K562 (cell line): ENCODE data around the gene FITM1. TPM values are rescaled to one million over a fixed set of nuclear protein-coding genes. Genes with fewer than 3 reads are reported as not detected.

Source experiments
- ATAC-seq: fragments of 200-7000 bp; cut with Tn5 transposase; 3 replicates; pipeline ENCODE4 v1.9.1; 2020; ENCODE audit warnings: moderate library complexity
- BruUV-seq: library from RNA; stranded (reverse); fragments of 400-500 nt; replicated peaks from 2 replicates; lab custom pipeline; 2021; lab: Mats Ljungman, UMichigan
- CTCF ChIA-PET: fragments of 300-600 bp; formaldehyde crosslinking; extraction: SDS; loops from one replicate; lab custom pipeline; 2021; ENCODE audit warnings: low intra/inter-chr PET ratio; lab: Yijun Ruan, JAX
- POLR2A ChIA-PET: fragments of 300-600, 350-650 bp; sonication (Branson Sonifier 250); formaldehyde crosslinking; extraction: SDS; loops from one replicate; lab custom pipeline; 2021; ENCODE audit warnings: antibody characterized with exemption, inconsistent platforms; lab: Yijun Ruan, JAX
- DNase-seq, 4 experiments: peaks; one replicate each; pipeline versions ENCODE4 v3.0.0 to v3.0.0-alpha.2; 2011 to 2018; ENCODE audit warnings: low spot score in 3 of 4, mixed read lengths in 3 of 4; ENCODE audit errors: extremely low read depth in 1 of 4
- FAIRE-seq: peaks from 2 replicates; lab custom pipeline; 2011; peaks lifted over from hg19 to GRCh38; lab: Jason Lieb, UNC
- H2AFZ ChIP-seq: 2 replicates; pipeline ENCODE4 v1.6.0; 2011; ENCODE audit warnings: low read depth, low read length, control low read depth, inconsistent platforms
- H3K27ac ChIP-seq: fragments of 200-600 bp; 3 replicates; pipeline ENCODE4 v1.8.0; 2011; ENCODE audit warnings: low read depth, mild to moderate bottlenecking, control low read depth, inconsistent platforms, low read length, moderate library complexity, mixed read lengths; ENCODE audit errors: extremely low read depth
- H3K27me3 ChIP-seq, 2 experiments: fragments of 300-600 bp in 1 of 2; 2 replicates in 1 of 2; 3 replicates in 1 of 2; pipeline versions ENCODE4 v1.6.0 to v1.8.0; 2011; ENCODE audit warnings: inconsistent platforms in 2 of 2, low read length in 2 of 2, mild to moderate bottlenecking in 1 of 2, mixed read lengths in 1 of 2, moderate library complexity in 1 of 2; ENCODE audit not compliant: control insufficient read depth in 2 of 2, insufficient read depth in 2 of 2
- H3K36me3 ChIP-seq: fragments of 300-600 bp; 3 replicates; pipeline ENCODE4 v1.8.0; 2011; ENCODE audit warnings: mild to moderate bottlenecking, low read length, inconsistent platforms; ENCODE audit not compliant: control insufficient read depth, insufficient read depth
- H3K4me1 ChIP-seq, 2 experiments: fragments of 200-600 bp in 1 of 2; replicated peaks in 1 of 2; 2 replicates in 1 of 2; 3 replicates in 1 of 2; pipeline versions ENCODE4 v1.5.1 to v1.8.0; 2011; ENCODE audit warnings: inconsistent platforms in 2 of 2, low read length in 2 of 2, mild to moderate bottlenecking in 1 of 2, mixed read lengths in 1 of 2, moderate library complexity in 1 of 2; ENCODE audit not compliant: control insufficient read depth in 2 of 2, insufficient read depth in 2 of 2
- H3K4me2 ChIP-seq: 2 replicates; pipeline ENCODE4 v1.6.1; 2011; ENCODE audit warnings: low read length, control low read depth, inconsistent platforms, mixed read lengths; ENCODE audit not compliant: insufficient read depth
- H3K4me3 ChIP-seq: fragments of 200-600 bp; sonication (generic), shearing (Covaris generic); 2 replicates; pipeline ENCODE4 v1.5.1; 2016; ENCODE audit warnings: control low read depth, inconsistent platforms
- H3K79me2 ChIP-seq: fragments of 200-600 bp; 3 replicates; pipeline ENCODE4 v1.8.0; 2011; ENCODE audit warnings: low read length, inconsistent platforms; ENCODE audit not compliant: control insufficient read depth, insufficient read depth
- H3K9ac ChIP-seq, 2 experiments: 2 replicates each; pipeline versions ENCODE4 v1.6.0 to v1.6.1; 2011; ENCODE audit warnings: low read depth in 2 of 2, low read length in 2 of 2, control low read depth in 1 of 2, inconsistent platforms in 1 of 2, mild to moderate bottlenecking in 1 of 2, mixed read lengths in 1 of 2; ENCODE audit not compliant: insufficient read depth in 1 of 2
- H3K9me1 ChIP-seq: one replicate; pipeline ENCODE4 v1.6.0; 2011; ENCODE audit warnings: inconsistent platforms, mild to moderate bottlenecking, low read length, moderate library complexity; ENCODE audit not compliant: control insufficient read depth, insufficient read depth
- H3K9me3 ChIP-seq: replicated peaks from 2 replicates; pipeline ENCODE4 v1.5.1; 2011; ENCODE audit warnings: low read depth, low read length, inconsistent platforms; ENCODE audit not compliant: control insufficient read depth, insufficient read depth
- H4K20me1 ChIP-seq: replicated peaks from 2 replicates; pipeline ENCODE4 v1.6.1; 2011; ENCODE audit warnings: low read length, inconsistent platforms, mixed read lengths; ENCODE audit not compliant: control insufficient read depth, insufficient read depth
- ADNP ChIP-seq: fragments of 200-800 bp; sonication (Bioruptor generic); IDR thresholded peaks from 2 replicates; pipeline ENCODE4 v1.6.1; 2016; ENCODE audit warnings: missing genetic modification characterization, missing compliant biosample characterization
- BCOR ChIP-seq: fragments of 450-650 bp; IDR thresholded peaks from 2 replicates; pipeline ENCODE4 v1.6.1; 2016
- CHD4 ChIP-seq: fragments of 200-600 bp; sonication (generic); IDR thresholded peaks from 3 replicates; pipeline ENCODE4 v1.6.1; 2012; ENCODE audit warnings: low read depth, mild to moderate bottlenecking, mixed read lengths, low read length, inconsistent platforms; ENCODE audit not compliant: insufficient read depth, insufficient replicate concordance, poor library complexity, severe bottlenecking
- HDAC2 ChIP-seq: fragments of 450-650 bp; IDR thresholded peaks from 2 replicates; pipeline ENCODE4 v1.6.1; 2016; ENCODE audit warnings: mild to moderate bottlenecking
- KDM1A ChIP-seq, 2 experiments: fragments of 450-650 bp; IDR thresholded peaks; 2 replicates each; pipeline ENCODE4 v1.6.1; 2016; ENCODE audit warnings: mild to moderate bottlenecking in 2 of 2
- RCOR1 ChIP-seq, 2 experiments: IDR thresholded peaks; 2 replicates each; pipeline ENCODE4 v1.6.1; 2012; ENCODE audit warnings: low read depth in 2 of 2, low read length in 2 of 2, borderline replicate concordance in 1 of 2, improper control_type of control experiment in 1 of 2
- SMARCA5 ChIP-seq: fragments of 450-650 bp; IDR thresholded peaks from 2 replicates; pipeline ENCODE4 v1.6.1; 2016
- TAF1 ChIP-seq: IDR thresholded peaks from 2 replicates; pipeline ENCODE4 v1.6.1; 2011; ENCODE audit warnings: mild to moderate bottlenecking, low read length, moderate library complexity; ENCODE audit not compliant: insufficient read depth, control insufficient read depth, severe bottlenecking; ENCODE audit errors: extremely low read depth
- TGIF2 ChIP-seq: sonication (generic); formaldehyde crosslinking; IDR thresholded peaks from 2 replicates; pipeline ENCODE4 v1.8.1; 2022; ENCODE audit warnings: mild to moderate bottlenecking, missing genetic modification reagents, moderate library complexity
- XRCC3 ChIP-seq: fragments of 450-650 bp; IDR thresholded peaks from 2 replicates; pipeline ENCODE4 v1.6.1; 2017; ENCODE audit warnings: mild to moderate bottlenecking, moderate library complexity
- ZSCAN32 ChIP-seq: fragments of 450-650 bp; formaldehyde crosslinking; IDR thresholded peaks from 2 replicates; pipeline ENCODE4 v1.4.0; 2020; ENCODE audit warnings: mild to moderate bottlenecking, moderate library complexity
- WGBS: fragments of 100-300 bp; shearing (Covaris generic); methylation state at CpG from one replicate; pipeline ENCODE4 v1.1.6; 2016; ENCODE audit warnings: low coverage, mixed read lengths; ENCODE audit not compliant: insufficient coverage; ENCODE audit errors: missing lambda C conversion rate; 5-methylcytosine and 5-hydroxymethylcytosine counted together
- in situ Hi-C: fragments of 300-500 bp; cut with MboI; formaldehyde crosslinking; loops from 4 replicates; pipeline ENCODE4 v1.15.0; 2018; ENCODE audit warnings: inconsistent platforms, mixed read lengths
- intact Hi-C: fragments of 100-400 bp; cut with micrococcal nuclease; formaldehyde crosslinking; loops from 2 replicates; pipeline ENCODE4 v1.14.2; 2022
- polyA plus RNA-seq, 8 experiments: library from polyadenylated mRNA; depleted of rRNA in 4 of 8; stranded (reverse) in 5 of 8; unstranded in 3 of 8; fragments of >200 nt; fragmentation: Nextera tagmentation in 2 of 8; fragmentation: Illumina TruSeq in 1 of 8; extraction: Ambion mirVana in 2 of 8; extraction: Trizol in 1 of 8; gene quantifications; 2 replicates each; pipeline versions ENCODE4 v1.2.1 to v1.2.3, GENCODE V29; 2011 to 2014; ENCODE audit warnings: inconsistent platforms in 1 of 8, missing spikeins in 1 of 8
- total RNA-seq, 7 experiments: library from RNA; depleted of rRNA in 6 of 7; stranded (reverse); fragments of >200 nt in 6 of 7; fragmentation: Illumina TruSeq in 2 of 7; extraction: Trizol in 2 of 7; gene quantifications; 2 replicates each; pipeline versions ENCODE4 v1.2.1 to v1.2.3, GENCODE V29; 2011 to 2021; ENCODE audit warnings: low replicate concordance in 1 of 7
- TF ChIP-seq, protein P1 (sequence below): sonication (generic); formaldehyde crosslinking; IDR thresholded peaks from 2 replicates; pipeline ENCODE4 v1.8.0; 2022; ENCODE audit warnings: mild to moderate bottlenecking, missing genetic modification reagents
- TF ChIP-seq, protein P2 (sequence below): fragments of 250-450 bp; sonication (Bioruptor Pico); IDR thresholded peaks from 2 replicates; pipeline ENCODE4 v1.5.0; 2020; ENCODE audit warnings: mild to moderate bottlenecking
- TF ChIP-seq, protein P3 (sequence below): fragments of 150-350 bp; IDR thresholded peaks from 2 replicates; pipeline ENCODE4 v1.6.1; 2014; ENCODE audit warnings: low read depth, mild to moderate bottlenecking, low read length, borderline replicate concordance

FITM1 gene
- total and polyA plus RNA-seq, 9 of the 15 experiments (the other 6 are each of a cell fraction or from before 2014, with no cell fraction given) = 0.09 to 0.20 TPM; not detected in 7

DNA sequence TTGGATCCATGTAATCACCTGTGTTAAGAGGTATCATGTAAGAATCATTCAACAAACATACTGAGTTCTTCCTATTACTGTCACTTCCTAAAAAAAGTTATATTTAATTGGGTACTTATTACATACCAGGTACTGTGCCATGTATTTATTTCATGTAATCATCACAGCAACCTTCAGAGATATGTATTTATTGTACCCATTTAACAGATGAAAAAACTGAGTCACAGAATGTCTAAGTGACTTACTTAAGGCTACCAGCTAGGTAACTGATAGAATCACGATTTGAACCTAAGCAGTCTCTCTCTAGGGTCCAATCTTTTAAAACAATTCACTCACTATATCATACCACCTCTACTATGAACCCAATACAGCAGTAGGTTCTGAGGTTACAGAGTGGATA lies 14.0 kb downstream of the FITM1 start:
- in situ Hi-C loops (no loop called here), intact Hi-C loops (loop anchor here (10.0 kb wide), 1 partner anchor 50 kb away; the partner anchor contains the start of gene PCK2)
- no TSS peak for BruUV-seq
- ATAC-seq = no peak
- Histone ChIP-seq H3K4me3 (no peak overlapping the region), H3K9me1 (peaks cover 5% of the 10 kb centered on the region), H3K27ac (no peak overlapping the region), H3K4me1 (peaks cover 33 to 51% of the 10 kb centered on the region in 2 experiments; a peak in 4 of 5 replicates), H3K36me3 (peaks cover 36% of the 10 kb centered on the region; the same call in 2 of the 3 replicates), H3K9ac (no peak overlapping the region), H3K4me2 (no peak overlapping the region), H3K79me2 (peaks cover 54% of the 10 kb centered on the region), H4K20me1 (no peaks in the 10 kb centered on the region), H3K9me3 (no peaks in the 10 kb centered on the region), H3K27me3 (no peaks in the 10 kb centered on the region), H2AFZ (no peak overlapping the region)
- ChIA-PET POLR2A (no interaction called here), CTCF (no interaction called here)
- 47% methylated on average over 1 of the region's 1 CpG for WGBS
- no peak for FAIRE-seq
- DNase-seq = no peak
- TF ChIP-seq, protein P1, sequence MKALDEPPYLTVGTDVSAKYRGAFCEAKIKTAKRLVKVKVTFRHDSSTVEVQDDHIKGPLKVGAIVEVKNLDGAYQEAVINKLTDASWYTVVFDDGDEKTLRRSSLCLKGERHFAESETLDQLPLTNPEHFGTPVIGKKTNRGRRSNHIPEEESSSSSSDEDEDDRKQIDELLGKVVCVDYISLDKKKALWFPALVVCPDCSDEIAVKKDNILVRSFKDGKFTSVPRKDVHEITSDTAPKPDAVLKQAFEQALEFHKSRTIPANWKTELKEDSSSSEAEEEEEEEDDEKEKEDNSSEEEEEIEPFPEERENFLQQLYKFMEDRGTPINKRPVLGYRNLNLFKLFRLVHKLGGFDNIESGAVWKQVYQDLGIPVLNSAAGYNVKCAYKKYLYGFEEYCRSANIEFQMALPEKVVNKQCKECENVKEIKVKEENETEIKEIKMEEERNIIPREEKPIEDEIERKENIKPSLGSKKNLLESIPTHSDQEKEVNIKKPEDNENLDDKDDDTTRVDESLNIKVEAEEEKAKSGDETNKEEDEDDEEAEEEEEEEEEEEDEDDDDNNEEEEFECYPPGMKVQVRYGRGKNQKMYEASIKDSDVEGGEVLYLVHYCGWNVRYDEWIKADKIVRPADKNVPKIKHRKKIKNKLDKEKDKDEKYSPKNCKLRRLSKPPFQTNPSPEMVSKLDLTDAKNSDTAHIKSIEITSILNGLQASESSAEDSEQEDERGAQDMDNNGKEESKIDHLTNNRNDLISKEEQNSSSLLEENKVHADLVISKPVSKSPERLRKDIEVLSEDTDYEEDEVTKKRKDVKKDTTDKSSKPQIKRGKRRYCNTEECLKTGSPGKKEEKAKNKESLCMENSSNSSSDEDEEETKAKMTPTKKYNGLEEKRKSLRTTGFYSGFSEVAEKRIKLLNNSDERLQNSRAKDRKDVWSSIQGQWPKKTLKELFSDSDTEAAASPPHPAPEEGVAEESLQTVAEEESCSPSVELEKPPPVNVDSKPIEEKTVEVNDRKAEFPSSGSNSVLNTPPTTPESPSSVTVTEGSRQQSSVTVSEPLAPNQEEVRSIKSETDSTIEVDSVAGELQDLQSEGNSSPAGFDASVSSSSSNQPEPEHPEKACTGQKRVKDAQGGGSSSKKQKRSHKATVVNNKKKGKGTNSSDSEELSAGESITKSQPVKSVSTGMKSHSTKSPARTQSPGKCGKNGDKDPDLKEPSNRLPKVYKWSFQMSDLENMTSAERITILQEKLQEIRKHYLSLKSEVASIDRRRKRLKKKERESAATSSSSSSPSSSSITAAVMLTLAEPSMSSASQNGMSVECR (CRISPR knock-in tag) = no peak
- TF ChIP-seq KDM1A (IDR thresholded peaks at IDR 0.05) (peak; percentile 72 to 77), BCOR (peak; percentile 90), TAF1 (no peak), TGIF2 (CRISPR knock-in tag) (no peak), CHD4 (peak; percentile 71), XRCC3 (no peak), HDAC2 (peak; percentile 58; the same call in 1 of the 2 replicates), SMARCA5 (peak; percentile 71; the same call in 1 of the 2 replicates), RCOR1 (IDR thresholded peaks at IDR 0.05; ENCODE audit: borderline replicate concordance in 1 of 2, low read depth in 2 of 2, low read length in 2 of 2) (peak in 1 of 2 experiments; percentile 78; a peak in 2 of 4 replicates), ADNP (peak; percentile 86), ZSCAN32 (no peak)
- TF ChIP-seq, protein P2, sequence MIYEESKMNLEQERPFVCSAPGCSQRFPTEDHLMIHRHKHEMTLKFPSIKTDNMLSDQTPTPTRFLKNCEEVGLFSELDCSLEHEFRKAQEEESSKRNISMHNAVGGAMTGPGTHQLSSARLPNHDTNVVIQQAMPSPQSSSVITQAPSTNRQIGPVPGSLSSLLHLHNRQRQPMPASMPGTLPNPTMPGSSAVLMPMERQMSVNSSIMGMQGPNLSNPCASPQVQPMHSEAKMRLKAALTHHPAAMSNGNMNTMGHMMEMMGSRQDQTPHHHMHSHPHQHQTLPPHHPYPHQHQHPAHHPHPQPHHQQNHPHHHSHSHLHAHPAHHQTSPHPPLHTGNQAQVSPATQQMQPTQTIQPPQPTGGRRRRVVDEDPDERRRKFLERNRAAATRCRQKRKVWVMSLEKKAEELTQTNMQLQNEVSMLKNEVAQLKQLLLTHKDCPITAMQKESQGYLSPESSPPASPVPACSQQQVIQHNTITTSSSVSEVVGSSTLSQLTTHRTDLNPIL (CRISPR knock-in tag) = no peak
- TF ChIP-seq, protein P3, sequence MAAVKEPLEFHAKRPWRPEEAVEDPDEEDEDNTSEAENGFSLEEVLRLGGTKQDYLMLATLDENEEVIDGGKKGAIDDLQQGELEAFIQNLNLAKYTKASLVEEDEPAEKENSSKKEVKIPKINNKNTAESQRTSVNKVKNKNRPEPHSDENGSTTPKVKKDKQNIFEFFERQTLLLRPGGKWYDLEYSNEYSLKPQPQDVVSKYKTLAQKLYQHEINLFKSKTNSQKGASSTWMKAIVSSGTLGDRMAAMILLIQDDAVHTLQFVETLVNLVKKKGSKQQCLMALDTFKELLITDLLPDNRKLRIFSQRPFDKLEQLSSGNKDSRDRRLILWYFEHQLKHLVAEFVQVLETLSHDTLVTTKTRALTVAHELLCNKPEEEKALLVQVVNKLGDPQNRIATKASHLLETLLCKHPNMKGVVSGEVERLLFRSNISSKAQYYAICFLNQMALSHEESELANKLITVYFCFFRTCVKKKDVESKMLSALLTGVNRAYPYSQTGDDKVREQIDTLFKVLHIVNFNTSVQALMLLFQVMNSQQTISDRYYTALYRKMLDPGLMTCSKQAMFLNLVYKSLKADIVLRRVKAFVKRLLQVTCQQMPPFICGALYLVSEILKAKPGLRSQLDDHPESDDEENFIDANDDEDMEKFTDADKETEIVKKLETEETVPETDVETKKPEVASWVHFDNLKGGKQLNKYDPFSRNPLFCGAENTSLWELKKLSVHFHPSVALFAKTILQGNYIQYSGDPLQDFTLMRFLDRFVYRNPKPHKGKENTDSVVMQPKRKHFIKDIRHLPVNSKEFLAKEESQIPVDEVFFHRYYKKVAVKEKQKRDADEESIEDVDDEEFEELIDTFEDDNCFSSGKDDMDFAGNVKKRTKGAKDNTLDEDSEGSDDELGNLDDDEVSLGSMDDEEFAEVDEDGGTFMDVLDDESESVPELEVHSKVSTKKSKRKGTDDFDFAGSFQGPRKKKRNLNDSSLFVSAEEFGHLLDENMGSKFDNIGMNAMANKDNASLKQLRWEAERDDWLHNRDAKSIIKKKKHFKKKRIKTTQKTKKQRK = no peak
